K562 (cell line): ENCODE measurements around the gene CPLX4. TPM values are rescaled to one million over a fixed set of nuclear protein-coding genes. Genes with fewer than 3 reads are reported as not detected.

Experiments used
- ATAC-seq: fragments of 200-7000 bp; cut with Tn5 transposase; 3 replicates; pipeline ENCODE4 v1.9.1; 2020; ENCODE audit warnings: moderate library complexity
- BruUV-seq: library from RNA; stranded (reverse); fragments of 400-500 nt; replicated peaks from 2 replicates; lab custom pipeline; 2021; lab: Mats Ljungman, UMichigan
- CTCF ChIA-PET: fragments of 300-600 bp; formaldehyde crosslinking; extraction: SDS; loops from one replicate; lab custom pipeline; 2021; ENCODE audit warnings: low intra/inter-chr PET ratio; lab: Yijun Ruan, JAX
- POLR2A ChIA-PET: fragments of 300-600, 350-650 bp; sonication (Branson Sonifier 250); formaldehyde crosslinking; extraction: SDS; loops from one replicate; lab custom pipeline; 2021; ENCODE audit warnings: antibody characterized with exemption, inconsistent platforms; lab: Yijun Ruan, JAX
- DNase-seq, 4 experiments: peaks; one replicate each; pipeline versions ENCODE4 v3.0.0 to v3.0.0-alpha.2; 2011 to 2018; ENCODE audit warnings: low spot score in 3 of 4, mixed read lengths in 3 of 4; ENCODE audit errors: extremely low read depth in 1 of 4
- FAIRE-seq: peaks from 2 replicates; lab custom pipeline; 2011; peaks lifted over from hg19 to GRCh38; lab: Jason Lieb, UNC
- H2AFZ ChIP-seq: 2 replicates; pipeline ENCODE4 v1.6.0; 2011; ENCODE audit warnings: low read depth, low read length, control low read depth, inconsistent platforms
- H3K27ac ChIP-seq: fragments of 200-600 bp; 3 replicates; pipeline ENCODE4 v1.8.0; 2011; ENCODE audit warnings: low read depth, mild to moderate bottlenecking, control low read depth, inconsistent platforms, low read length, moderate library complexity, mixed read lengths; ENCODE audit errors: extremely low read depth
- H3K27me3 ChIP-seq, 2 experiments: fragments of 300-600 bp in 1 of 2; 2 replicates in 1 of 2; 3 replicates in 1 of 2; pipeline versions ENCODE4 v1.6.0 to v1.8.0; 2011; ENCODE audit warnings: inconsistent platforms in 2 of 2, low read length in 2 of 2, mild to moderate bottlenecking in 1 of 2, mixed read lengths in 1 of 2, moderate library complexity in 1 of 2; ENCODE audit not compliant: control insufficient read depth in 2 of 2, insufficient read depth in 2 of 2
- H3K36me3 ChIP-seq: fragments of 300-600 bp; 3 replicates; pipeline ENCODE4 v1.8.0; 2011; ENCODE audit warnings: mild to moderate bottlenecking, low read length, inconsistent platforms; ENCODE audit not compliant: control insufficient read depth, insufficient read depth
- H3K4me1 ChIP-seq, 2 experiments: fragments of 200-600 bp in 1 of 2; replicated peaks in 1 of 2; 2 replicates in 1 of 2; 3 replicates in 1 of 2; pipeline versions ENCODE4 v1.5.1 to v1.8.0; 2011; ENCODE audit warnings: inconsistent platforms in 2 of 2, low read length in 2 of 2, mild to moderate bottlenecking in 1 of 2, mixed read lengths in 1 of 2, moderate library complexity in 1 of 2; ENCODE audit not compliant: control insufficient read depth in 2 of 2, insufficient read depth in 2 of 2
- H3K4me2 ChIP-seq: 2 replicates; pipeline ENCODE4 v1.6.1; 2011; ENCODE audit warnings: low read length, control low read depth, inconsistent platforms, mixed read lengths; ENCODE audit not compliant: insufficient read depth
- H3K4me3 ChIP-seq: fragments of 200-600 bp; sonication (generic), shearing (Covaris generic); 2 replicates; pipeline ENCODE4 v1.5.1; 2016; ENCODE audit warnings: control low read depth, inconsistent platforms
- H3K79me2 ChIP-seq: fragments of 200-600 bp; 3 replicates; pipeline ENCODE4 v1.8.0; 2011; ENCODE audit warnings: low read length, inconsistent platforms; ENCODE audit not compliant: control insufficient read depth, insufficient read depth
- H3K9ac ChIP-seq, 2 experiments: 2 replicates each; pipeline versions ENCODE4 v1.6.0 to v1.6.1; 2011; ENCODE audit warnings: low read depth in 2 of 2, low read length in 2 of 2, control low read depth in 1 of 2, inconsistent platforms in 1 of 2, mild to moderate bottlenecking in 1 of 2, mixed read lengths in 1 of 2; ENCODE audit not compliant: insufficient read depth in 1 of 2
- H3K9me1 ChIP-seq: one replicate; pipeline ENCODE4 v1.6.0; 2011; ENCODE audit warnings: inconsistent platforms, mild to moderate bottlenecking, low read length, moderate library complexity; ENCODE audit not compliant: control insufficient read depth, insufficient read depth
- H3K9me3 ChIP-seq: replicated peaks from 2 replicates; pipeline ENCODE4 v1.5.1; 2011; ENCODE audit warnings: low read depth, low read length, inconsistent platforms; ENCODE audit not compliant: control insufficient read depth, insufficient read depth
- H4K20me1 ChIP-seq: replicated peaks from 2 replicates; pipeline ENCODE4 v1.6.1; 2011; ENCODE audit warnings: low read length, inconsistent platforms, mixed read lengths; ENCODE audit not compliant: control insufficient read depth, insufficient read depth
- EZH2 ChIP-seq: IDR thresholded peaks from 2 replicates; pipeline ENCODE4 v1.6.1; 2012; ENCODE audit warnings: low read depth, mild to moderate bottlenecking, inconsistent platforms, low read length, borderline replicate concordance
- POLR2AphosphoS5 ChIP-seq: IDR thresholded peaks from 2 replicates; pipeline ENCODE4 v1.6.1; 2011; ENCODE audit warnings: mild to moderate bottlenecking, low read depth, low read length, moderate library complexity; ENCODE audit not compliant: control insufficient read depth, insufficient read depth
- POLR2B ChIP-seq: fragments of 450-650 bp; IDR thresholded peaks from 2 replicates; pipeline ENCODE4 v1.6.1; 2018; ENCODE audit warnings: low read depth; ENCODE audit not compliant: partially characterized antibody
- TCF3 ChIP-seq: sonication (generic); formaldehyde crosslinking; IDR thresholded peaks from 2 replicates; pipeline ENCODE4 v1.4.0; 2020; ENCODE audit warnings: mild to moderate bottlenecking, missing genetic modification reagents
- USF2 ChIP-seq: sonication (generic); formaldehyde crosslinking; IDR thresholded peaks from 2 replicates; pipeline ENCODE4 v1.5.0; 2020; ENCODE audit warnings: missing genetic modification reagents
- WGBS: fragments of 100-300 bp; shearing (Covaris generic); methylation state at CpG from one replicate; pipeline ENCODE4 v1.1.6; 2016; ENCODE audit warnings: low coverage, mixed read lengths; ENCODE audit not compliant: insufficient coverage; ENCODE audit errors: missing lambda C conversion rate; 5-methylcytosine and 5-hydroxymethylcytosine counted together
- in situ Hi-C: fragments of 300-500 bp; cut with MboI; formaldehyde crosslinking; loops from 4 replicates; pipeline ENCODE4 v1.15.0; 2018; ENCODE audit warnings: inconsistent platforms, mixed read lengths
- intact Hi-C: fragments of 100-400 bp; cut with micrococcal nuclease; formaldehyde crosslinking; loops from 2 replicates; pipeline ENCODE4 v1.14.2; 2022
- polyA plus RNA-seq, 8 experiments: library from polyadenylated mRNA; depleted of rRNA in 4 of 8; stranded (reverse) in 5 of 8; unstranded in 3 of 8; fragments of >200 nt; fragmentation: Nextera tagmentation in 2 of 8; fragmentation: Illumina TruSeq in 1 of 8; extraction: Ambion mirVana in 2 of 8; extraction: Trizol in 1 of 8; gene quantifications; 2 replicates each; pipeline versions ENCODE4 v1.2.1 to v1.2.3, GENCODE V29; 2011 to 2014; ENCODE audit warnings: inconsistent platforms in 1 of 8, missing spikeins in 1 of 8
- total RNA-seq, 7 experiments: library from RNA; depleted of rRNA in 6 of 7; stranded (reverse); fragments of >200 nt in 6 of 7; fragmentation: Illumina TruSeq in 2 of 7; extraction: Trizol in 2 of 7; gene quantifications; 2 replicates each; pipeline versions ENCODE4 v1.2.1 to v1.2.3, GENCODE V29; 2011 to 2021; ENCODE audit warnings: low replicate concordance in 1 of 7

Gene CPLX4
- total and polyA plus RNA-seq, 9 of the 15 experiments (the other 6 are each of a cell fraction or from before 2014, with no cell fraction given) = not detected

- H3K4me2 ChIP-seq = no peak overlapping the region
- no peaks in the 10 kb centered on the region for H3K36me3 ChIP-seq
- H3K9me1 ChIP-seq = no peaks in the 10 kb centered on the region
- in situ Hi-C loops = no loop called here
- H3K9me3 ChIP-seq = no peaks in the 10 kb centered on the region
- H2AFZ ChIP-seq = no peak overlapping the region
- no peak for DNase-seq
- no peak overlapping the region for H3K4me3 ChIP-seq
- FAIRE-seq = no peak
- peaks cover 0 to 34% of the 10 kb centered on the region in 2 experiments; a peak in 2 of 5 replicates for H3K4me1 ChIP-seq
- WGBS = 0% methylated on average over 5 of the region's 17 CpGs
- CTCF ChIA-PET = no interaction called here
- H4K20me1 ChIP-seq = no peaks in the 10 kb centered on the region
- intact Hi-C loops = no loop called here
- TF ChIP-seq POLR2B = no peak
- no peak for TF ChIP-seq EZH2
- TF ChIP-seq POLR2AphosphoS5 = no peak
- no peak for TF ChIP-seq USF2 (CRISPR knock-in tag)
- no peak for TF ChIP-seq TCF3 (CRISPR knock-in tag)
- TF ChIP-seq, all 486 proteins: peak for 0
- POLR2A ChIA-PET = interaction anchor here (0.6 kb wide), 1 partner anchor 55 kb away, joined by 3 read pairs; no protein-coding TSS in a partner anchor
- Histone ChIP-seq H3K27ac (no peak overlapping the region), H3K9ac (no peak overlapping the region; a peak in 1 of 4 replicates), H3K79me2 (no peaks in the 10 kb centered on the region), H3K27me3 (peaks cover 5 to 63% of the 10 kb centered on the region in 2 experiments; a peak in 3 of 5 replicates)
- BruUV-seq = no TSS peak
- no peak for ATAC-seq
Observed at GRCh38 chr18:59269563-59270119, 48.8 kb downstream of the CPLX4 start.
